MCF 10A (cell line): ENCODE results near the gene CCR5AS.

Source experiments
- BruUV-seq: library from RNA; stranded (reverse); fragments of 400-500 nt; replicated peaks from 2 replicates; lab custom pipeline; 2021; lab: Mats Ljungman, UMichigan
- CTCF ChIA-PET: fragments of 300-600 bp; sonication (Branson Sonifier 250); formaldehyde crosslinking; extraction: SDS; loops from one replicate; lab custom pipeline; 2021; ENCODE audit warnings: antibody characterized with exemption, inconsistent platforms; lab: Yijun Ruan, JAX
- POLR2A ChIA-PET: fragments of 300-600, 350-650 bp; sonication (Branson Sonifier 250); formaldehyde crosslinking; extraction: SDS; loops from one replicate; lab custom pipeline; 2020; ENCODE audit warnings: antibody characterized with exemption, inconsistent platforms; lab: Yijun Ruan, JAX
- DNase-seq: peaks from one replicate; pipeline ENCODE4 v3.0.0-alpha.2; 2018; ENCODE audit not compliant: unreplicated experiment
- H3K27ac Mint-ChIP-seq: one replicate; pipeline ENCODE4 v1.8.0; 2022; ENCODE audit warnings: mild to moderate bottlenecking, low read depth, mixed read lengths; ENCODE audit not compliant: unreplicated experiment
- H3K27me3 Mint-ChIP-seq: one replicate; pipeline ENCODE4 v1.8.0; 2022; ENCODE audit warnings: mixed read lengths; ENCODE audit not compliant: insufficient read depth, unreplicated experiment
- H3K36me3 Mint-ChIP-seq: one replicate; pipeline ENCODE4 v1.8.0; 2022; ENCODE audit warnings: mild to moderate bottlenecking, moderate library complexity, mixed read lengths; ENCODE audit not compliant: insufficient read depth, unreplicated experiment
- H3K4me1 Mint-ChIP-seq: one replicate; pipeline ENCODE4 v1.8.0; 2022; ENCODE audit warnings: mixed read lengths; ENCODE audit not compliant: insufficient read depth, unreplicated experiment
- H3K4me3 Mint-ChIP-seq: one replicate; pipeline ENCODE4 v1.8.0; 2022; ENCODE audit warnings: mild to moderate bottlenecking, moderate library complexity, mixed read lengths; ENCODE audit not compliant: unreplicated experiment
- H3K9me3 Mint-ChIP-seq: one replicate; pipeline ENCODE4 v1.8.0; 2022; ENCODE audit warnings: mixed read lengths; ENCODE audit not compliant: unreplicated experiment
- intact Hi-C: fragments of 100-400 bp; cut with micrococcal nuclease; formaldehyde crosslinking; loops from 2 replicates; pipeline ENCODE4 v1.14.1; 2022
- TF ChIP-seq, protein P1 (sequence below): fragments of 200-600 bp; IDR thresholded peaks from one replicate; pipeline ENCODE4 v1.8.0; 2022; ENCODE audit warnings: antibody characterized with exemption, mild to moderate bottlenecking; ENCODE audit not compliant: unreplicated experiment

Gene CCR5AS

DNA sequence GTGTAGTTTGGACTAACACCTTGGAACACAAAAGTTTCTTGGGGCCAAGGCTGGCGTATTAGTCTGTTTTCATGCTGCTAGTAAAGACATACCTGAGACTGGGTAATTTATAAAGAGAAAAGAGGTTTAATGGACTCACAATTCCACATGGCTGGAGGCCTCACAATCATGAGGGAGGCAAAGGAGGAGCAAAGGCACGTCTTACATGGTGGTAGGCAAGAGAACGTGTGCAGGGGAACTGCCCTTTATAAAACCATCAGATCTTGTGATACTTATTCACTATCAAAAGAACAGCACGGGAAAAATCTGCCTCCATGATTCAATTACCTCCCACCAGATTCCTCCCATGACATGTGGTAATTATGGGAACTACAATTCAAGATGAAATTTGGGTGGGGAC, 62.4 kb downstream of the CCR5AS start:
- intact Hi-C loops, result no loop called here
- no peak overlapping the region for H3K4me3 Mint-ChIP-seq
- no peaks in the 10 kb centered on the region for H3K4me1 Mint-ChIP-seq
- H3K9me3 Mint-ChIP-seq, result peaks cover 14% of the 10 kb centered on the region
- TF ChIP-seq, protein P1, sequence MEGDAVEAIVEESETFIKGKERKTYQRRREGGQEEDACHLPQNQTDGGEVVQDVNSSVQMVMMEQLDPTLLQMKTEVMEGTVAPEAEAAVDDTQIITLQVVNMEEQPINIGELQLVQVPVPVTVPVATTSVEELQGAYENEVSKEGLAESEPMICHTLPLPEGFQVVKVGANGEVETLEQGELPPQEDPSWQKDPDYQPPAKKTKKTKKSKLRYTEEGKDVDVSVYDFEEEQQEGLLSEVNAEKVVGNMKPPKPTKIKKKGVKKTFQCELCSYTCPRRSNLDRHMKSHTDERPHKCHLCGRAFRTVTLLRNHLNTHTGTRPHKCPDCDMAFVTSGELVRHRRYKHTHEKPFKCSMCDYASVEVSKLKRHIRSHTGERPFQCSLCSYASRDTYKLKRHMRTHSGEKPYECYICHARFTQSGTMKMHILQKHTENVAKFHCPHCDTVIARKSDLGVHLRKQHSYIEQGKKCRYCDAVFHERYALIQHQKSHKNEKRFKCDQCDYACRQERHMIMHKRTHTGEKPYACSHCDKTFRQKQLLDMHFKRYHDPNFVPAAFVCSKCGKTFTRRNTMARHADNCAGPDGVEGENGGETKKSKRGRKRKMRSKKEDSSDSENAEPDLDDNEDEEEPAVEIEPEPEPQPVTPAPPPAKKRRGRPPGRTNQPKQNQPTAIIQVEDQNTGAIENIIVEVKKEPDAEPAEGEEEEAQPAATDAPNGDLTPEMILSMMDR, result no peak
- no peak for DNase-seq
- no peaks in the 10 kb centered on the region for H3K36me3 Mint-ChIP-seq
- CTCF ChIA-PET, result no interaction called here
- H3K27ac Mint-ChIP-seq, result no peak overlapping the region
- POLR2A ChIA-PET, result no interaction called here
- peaks cover 5% of the 10 kb centered on the region for H3K27me3 Mint-ChIP-seq
- BruUV-seq, result no TSS peak

DNA sequence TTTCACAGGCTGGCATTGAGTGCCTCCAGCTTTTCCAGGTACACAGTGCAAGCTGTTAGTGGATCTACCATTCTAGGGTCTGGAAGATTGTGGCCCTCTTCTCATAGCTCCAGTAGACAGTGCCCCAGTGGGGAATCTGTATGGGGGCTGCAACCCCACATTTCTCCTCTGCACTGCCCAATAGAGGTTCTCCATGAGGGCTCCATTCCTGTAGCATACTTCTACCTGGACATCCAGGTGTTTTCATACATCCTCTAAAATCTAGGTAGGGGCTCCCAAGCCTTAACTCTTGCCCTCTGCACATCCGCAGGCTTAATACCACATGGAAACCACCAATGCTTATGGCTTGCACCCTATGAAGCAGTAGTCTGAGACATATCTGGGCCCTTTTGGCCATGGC, 68.0 kb downstream of the CCR5AS start:
- no TSS peak for BruUV-seq
- H3K27ac Mint-ChIP-seq, result no peak overlapping the region
- H3K27me3 Mint-ChIP-seq, result no peaks in the 10 kb centered on the region

GRCh38 chr3:46337911-46338310, 69.0 kb downstream of the CCR5AS start:
- no peak for DNase-seq
- H3K9me3 Mint-ChIP-seq, result peaks cover 17% of the 10 kb centered on the region
- no peaks in the 10 kb centered on the region for H3K27me3 Mint-ChIP-seq
- H3K4me1 Mint-ChIP-seq, result peaks cover 12% of the 10 kb centered on the region
- no TSS peak for BruUV-seq
- no peaks in the 10 kb centered on the region for H3K36me3 Mint-ChIP-seq
- POLR2A ChIA-PET, result interaction anchor here (1.0 kb wide), 1 partner anchor 25 kb away, joined by 3 read pairs; no protein-coding TSS in a partner anchor
- intact Hi-C loops, result no loop called here
- CTCF ChIA-PET, result no interaction called here
- H3K4me3 Mint-ChIP-seq, result no peak overlapping the region
- no peak overlapping the region for H3K27ac Mint-ChIP-seq
- TF ChIP-seq, protein P1, result no peak

More for the DNA sequence above, 68.0 kb downstream of the CCR5AS start:
- TF ChIP-seq, protein P1, result no peak
- H3K4me3 Mint-ChIP-seq, result no peak overlapping the region
- intact Hi-C loops, result no loop called here
- DNase-seq, result no peak
- H3K9me3 Mint-ChIP-seq, result peaks cover 17% of the 10 kb centered on the region
- H3K36me3 Mint-ChIP-seq, result no peaks in the 10 kb centered on the region
- peaks cover 12% of the 10 kb centered on the region for H3K4me1 Mint-ChIP-seq
- POLR2A ChIA-PET, result interaction anchor here (0.8 kb wide), 1 partner anchor 13 kb away, joined by 4 read pairs; no protein-coding TSS in a partner anchor
- CTCF ChIA-PET, result interaction anchor here (0.7 to 0.9 kb wide), 2 partner anchors 99 to 515 kb away, joined by 3 read pairs; no protein-coding TSS in a partner anchor

DNA sequence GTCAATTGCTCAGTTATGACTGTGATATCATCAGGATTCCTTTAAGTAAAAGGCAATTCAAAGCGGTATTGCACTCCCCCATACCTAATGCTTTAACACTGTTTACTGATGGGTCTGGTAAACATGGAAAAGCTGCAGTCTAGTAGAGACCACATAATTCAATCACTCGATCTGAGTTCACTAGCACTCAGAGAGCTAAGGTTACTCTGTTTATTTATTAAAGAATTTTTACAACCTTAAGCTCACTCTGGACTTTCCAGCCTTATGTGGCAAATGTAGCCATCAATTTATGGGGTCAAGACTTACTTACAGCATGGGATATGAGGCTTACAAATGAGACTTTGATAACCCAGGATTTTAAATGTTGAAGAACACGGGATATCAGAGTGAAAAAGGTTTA, 71.3 kb downstream of the CCR5AS start:
- TF ChIP-seq, protein P1, result no peak
- no TSS peak for BruUV-seq
- POLR2A ChIA-PET, result interaction anchor here (0.6 to 3.3 kb wide), 11 partner anchors 16 to 890 kb away, joined by 3 to 19 read pairs (median 4); no protein-coding TSS in a partner anchor
- CTCF ChIA-PET, result no interaction called here
- Mint-ChIP-seq H3K4me1 (peaks cover 12% of the 10 kb centered on the region), H3K4me3 (no peak overlapping the region), H3K9me3 (peaks cover 17% of the 10 kb centered on the region), H3K27me3 (peaks cover 20% of the 10 kb centered on the region), H3K36me3 (no peaks in the 10 kb centered on the region), H3K27ac (peak overlapping the region; percentile 28)
- no peak for DNase-seq
- intact Hi-C loops, result no loop called here
